H9 (cell line): ENCODE results near the gene SLC2A5. TPM values are rescaled to one million over a fixed set of nuclear protein-coding genes. Genes with fewer than 3 reads are reported as not detected.

Experiments
- DNase-seq: peaks from one replicate; pipeline ENCODE4 v3.0.0-alpha.2; 2017
- H2AFZ ChIP-seq: one replicate; pipeline ENCODE4 v1.6.1; 2013; ENCODE audit warnings: mild to moderate bottlenecking, low read length, control low read depth, moderate library complexity
- H2AK5ac ChIP-seq: 2 replicates; pipeline ENCODE4 v1.6.1; 2013; ENCODE audit warnings: low read length, control low read depth, mixed read lengths; ENCODE audit not compliant: insufficient read length
- H2BK120ac ChIP-seq: one replicate; pipeline ENCODE4 v1.6.1; 2013; ENCODE audit warnings: low read depth, mild to moderate bottlenecking, low read length, control low read depth, inconsistent platforms; ENCODE audit not compliant: poor library complexity, severe bottlenecking
- H2BK12ac ChIP-seq: 2 replicates; pipeline ENCODE4 v1.6.1; 2013; ENCODE audit warnings: low read length, control low read depth, mixed read lengths, low read depth; ENCODE audit not compliant: insufficient read length
- H2BK15ac ChIP-seq: 2 replicates; pipeline ENCODE4 v1.6.1; 2013; ENCODE audit warnings: low read depth, low read length, control low read depth
- H2BK20ac ChIP-seq: one replicate; pipeline ENCODE4 v1.6.1; 2013; ENCODE audit warnings: low read depth, mild to moderate bottlenecking, low read length, control low read depth, inconsistent platforms; ENCODE audit not compliant: poor library complexity, severe bottlenecking
- H2BK5ac ChIP-seq: 2 replicates; pipeline ENCODE4 v1.6.1; 2013; ENCODE audit warnings: low read length, control low read depth, mixed read lengths; ENCODE audit not compliant: insufficient read length
- H3K14ac ChIP-seq: 2 replicates; pipeline ENCODE4 v1.6.1; 2013; ENCODE audit warnings: low read length, control low read depth; ENCODE audit not compliant: insufficient read depth
- H3K18ac ChIP-seq: 2 replicates; pipeline ENCODE4 v1.6.1; 2013; ENCODE audit warnings: low read depth, mild to moderate bottlenecking, mixed read lengths, low read length, control low read depth; ENCODE audit not compliant: insufficient read length
- H3K23ac ChIP-seq: 2 replicates; pipeline ENCODE4 v1.6.1; 2013; ENCODE audit warnings: low read length, control low read depth, mixed read lengths, low read depth; ENCODE audit not compliant: insufficient read length
- H3K23me2 ChIP-seq: 2 replicates; pipeline ENCODE4 v1.6.1; 2013; ENCODE audit warnings: low read depth, mild to moderate bottlenecking, mixed read lengths, low read length, control low read depth; ENCODE audit not compliant: insufficient read length, poor library complexity, severe bottlenecking
- H3K27ac ChIP-seq: 2 replicates; pipeline ENCODE4 v1.5.1; 2013; ENCODE audit warnings: low read length, control low read depth, mixed read lengths, low read depth; ENCODE audit not compliant: insufficient read length
- H3K27me3 ChIP-seq: 2 replicates; pipeline ENCODE4 v1.6.1; 2013; ENCODE audit warnings: low read length, control low read depth, inconsistent platforms; ENCODE audit not compliant: insufficient read depth
- H3K4ac ChIP-seq: 2 replicates; pipeline ENCODE4 v1.6.1; 2013; ENCODE audit warnings: low read depth, mild to moderate bottlenecking, control low read depth, inconsistent platforms, low read length, moderate library complexity
- H3K4me1 ChIP-seq: 2 replicates; pipeline ENCODE4 v1.6.1; 2013; ENCODE audit warnings: low read length, control low read depth, inconsistent platforms; ENCODE audit not compliant: insufficient read depth
- H3K4me2 ChIP-seq: 2 replicates; pipeline ENCODE4 v1.6.1; 2013; ENCODE audit warnings: low read length, control low read depth, mixed read lengths; ENCODE audit not compliant: insufficient read length, insufficient read depth
- H3K56ac ChIP-seq: 2 replicates; pipeline ENCODE4 v1.6.1; 2013; ENCODE audit warnings: low read depth, mild to moderate bottlenecking, mixed read lengths, low read length, control low read depth; ENCODE audit not compliant: insufficient read length
- H3K79me1 ChIP-seq: 2 replicates; pipeline ENCODE4 v1.6.1; 2013; ENCODE audit warnings: low read depth, mild to moderate bottlenecking, moderate library complexity, low read length, control low read depth, inconsistent platforms; ENCODE audit not compliant: insufficient read depth, poor library complexity, severe bottlenecking
- H3K79me2 ChIP-seq: 2 replicates; pipeline ENCODE4 v1.6.1; 2013; ENCODE audit warnings: low read length, control low read depth, inconsistent platforms; ENCODE audit not compliant: insufficient read depth
- H3K9ac ChIP-seq: 2 replicates; pipeline ENCODE4 v1.6.1; 2013; ENCODE audit warnings: low read length, control low read depth, mixed read lengths; ENCODE audit not compliant: insufficient read length; ENCODE audit errors: extremely low read depth
- H3K9me3 ChIP-seq: one replicate; pipeline ENCODE4 v1.6.1; 2013; ENCODE audit warnings: low read depth, low read length, inconsistent platforms; ENCODE audit not compliant: control insufficient read depth
- H3T11ph ChIP-seq: one replicate; pipeline ENCODE4 v1.6.1; 2013; ENCODE audit warnings: mild to moderate bottlenecking, low read length, control low read depth, inconsistent platforms
- H4K20me1 ChIP-seq: one replicate; pipeline ENCODE4 v1.6.1; 2013; ENCODE audit not compliant: control insufficient read depth, insufficient read length, insufficient read depth
- H4K5ac ChIP-seq: 2 replicates; pipeline ENCODE4 v1.6.1; 2013; ENCODE audit warnings: low read depth, mild to moderate bottlenecking, mixed read lengths, low read length, control low read depth; ENCODE audit not compliant: insufficient read length
- H4K8ac ChIP-seq: replicated peaks from 2 replicates; pipeline ENCODE4 v1.6.1; 2013; ENCODE audit warnings: low read length, control low read depth, mixed read lengths, low read depth; ENCODE audit not compliant: insufficient read length
- H4K91ac ChIP-seq: 2 replicates; pipeline ENCODE4 v1.6.1; 2013; ENCODE audit warnings: low read depth, mild to moderate bottlenecking, moderate library complexity, mixed read lengths, low read length, control low read depth; ENCODE audit not compliant: insufficient read length
- H3K27ac Mint-ChIP-seq, 3 experiments: 2 replicates in 2 of 3; 3 replicates in 1 of 3; pipeline ENCODE4 v1.8.0; 2020 to 2021; ENCODE audit warnings: mixed read lengths in 3 of 3, mild to moderate bottlenecking in 1 of 3, moderate library complexity in 1 of 3
- H3K27me3 Mint-ChIP-seq: 2 replicates; pipeline ENCODE4 v1.8.0; 2021; ENCODE audit warnings: low read depth, mild to moderate bottlenecking, moderate library complexity, mixed read lengths
- H3K36me3 Mint-ChIP-seq, 3 experiments: 2 replicates in 2 of 3; 3 replicates in 1 of 3; pipeline ENCODE4 v1.8.0; 2020 to 2021; ENCODE audit warnings: low read depth in 3 of 3, mixed read lengths in 3 of 3; ENCODE audit not compliant: insufficient read depth in 1 of 3
- H3K4me1 Mint-ChIP-seq, 2 experiments: 2 replicates each; pipeline ENCODE4 v1.8.0; 2020; ENCODE audit warnings: mixed read lengths in 2 of 2
- H3K4me3 Mint-ChIP-seq, 2 experiments: 2 replicates in 1 of 2; 3 replicates in 1 of 2; pipeline ENCODE4 v1.8.0; 2020 to 2021; ENCODE audit warnings: mild to moderate bottlenecking in 2 of 2, mixed read lengths in 2 of 2, moderate library complexity in 1 of 2
- H3K9me3 Mint-ChIP-seq, 2 experiments: 2 replicates in 1 of 2; 3 replicates in 1 of 2; pipeline ENCODE4 v1.8.0; 2020; ENCODE audit warnings: mild to moderate bottlenecking in 2 of 2, mixed read lengths in 2 of 2, moderate library complexity in 1 of 2
- CTCF ChIP-seq: fragments of 200-600 bp; sonication (generic); conservative IDR thresholded peaks from 3 replicates; pipeline ENCODE4 v1.8.0; 2021; ENCODE audit warnings: antibody characterized with exemption, mild to moderate bottlenecking
- WGBS: extraction: QIAGEN DNeasy Blood & Tissue Kit; methylation state at CpG from one replicate; pipeline ENCODE4 v1.1.7; 2013; ENCODE audit warnings: missing lambda C conversion rate, low lambda C conversion rate, mixed read lengths; ENCODE audit not compliant: insufficient read length; ENCODE audit errors: extremely low coverage; 5-methylcytosine and 5-hydroxymethylcytosine counted together
- total RNA-seq: library from RNA; stranded (reverse); gene quantifications from 2 replicates; pipeline ENCODE4 v1.2.1, GENCODE V29; 2021

Gene SLC2A5
- total RNA-seq, 1 experiment from 2014 or later: not detected

GRCh38 chr1:9100471-9101043 is 31.1 kb upstream of the SLC2A5 start:
- H3K27ac Mint-ChIP-seq: no peak overlapping the region
- peaks cover 12 to 16% of the 10 kb centered on the region in 2 experiments for H3K4me1 Mint-ChIP-seq
- H3K23ac ChIP-seq: no peak overlapping the region

More at GRCh38 chr1:9100471-9101043, 31.1 kb upstream of the SLC2A5 start:
- no peak overlapping the region for H2AFZ ChIP-seq
- no CpG with 5 or more reads among the region's 8 CpGs for WGBS
- no peak overlapping the region for H3T11ph ChIP-seq
- no peak for TF ChIP-seq CTCF
- H3K4me1 ChIP-seq: no peaks in the 10 kb centered on the region; the same call in 1 of the 2 replicates
- H4K5ac ChIP-seq: no peak overlapping the region
- no peak overlapping the region for H3K4me3 Mint-ChIP-seq
- H3K23me2 ChIP-seq: no peaks in the 10 kb centered on the region
- H3K9me3 ChIP-seq: no peaks in the 10 kb centered on the region
- peaks cover 6 to 21% (median 9%) of the 10 kb centered on the region in 3 experiments for H3K36me3 Mint-ChIP-seq
- no peak for DNase-seq
- no peak overlapping the region for H2BK15ac ChIP-seq
- no peak overlapping the region for H3K27ac ChIP-seq
- H3K56ac ChIP-seq: no peak overlapping the region
- H3K27me3 ChIP-seq: no peaks in the 10 kb centered on the region
- no peak overlapping the region for H2AK5ac ChIP-seq
- no peak overlapping the region for H4K8ac ChIP-seq
- H3K79me1 ChIP-seq: no peaks in the 10 kb centered on the region
- H2BK20ac ChIP-seq: no peak overlapping the region
- no peak overlapping the region for H2BK120ac ChIP-seq
- H4K91ac ChIP-seq: no peak overlapping the region
- H4K20me1 ChIP-seq: no peaks in the 10 kb centered on the region
- no peak overlapping the region for H3K18ac ChIP-seq
- H3K79me2 ChIP-seq: no peaks in the 10 kb centered on the region
- no peak overlapping the region for H3K14ac ChIP-seq
- H3K9me3 Mint-ChIP-seq: peaks cover 16 to 23% of the 10 kb centered on the region in 2 experiments
- peaks cover 2% of the 10 kb centered on the region; the same call in 1 of the 2 replicates for H3K27me3 Mint-ChIP-seq
- H3K9ac ChIP-seq: no peak overlapping the region
- no peak overlapping the region for H2BK12ac ChIP-seq
- no peak overlapping the region for H3K4ac ChIP-seq
- no peak overlapping the region for H3K4me2 ChIP-seq
- no peak overlapping the region for H2BK5ac ChIP-seq
